ACC112 (cell line): ENCODE measurements around the gene KCNIP1.
"Not testable (repeated sequence)": the region's sequence is repeated elsewhere in the genome, so short reads cannot be mapped to it uniquely, and the experiment has no call there.

Source experiments
- H2AFZ ChIP-seq: fragments of 200-600 bp; sonication (generic); one replicate; pipeline ENCODE4 v1.6.0; 2017; ENCODE audit warnings: antibody characterized with exemption, low read length; ENCODE audit not compliant: unreplicated experiment
- H3K27ac ChIP-seq: fragments of 200-600 bp; sonication (generic); 2 replicates; pipeline ENCODE4 v1.5.1; 2014; ENCODE audit warnings: low read depth, mild to moderate bottlenecking, antibody characterized with exemption, low read length, moderate library complexity
- H3K27me3 ChIP-seq: fragments of 200-600 bp; sonication (generic); 2 replicates; pipeline ENCODE4 v1.6.1; 2014; ENCODE audit warnings: mild to moderate bottlenecking, antibody characterized with exemption, low read length, moderate library complexity, mixed read lengths; ENCODE audit not compliant: insufficient read depth
- H3K36me3 ChIP-seq: fragments of 200-600 bp; sonication (generic); 2 replicates; pipeline ENCODE4 v1.6.1; 2016; ENCODE audit warnings: mild to moderate bottlenecking, antibody characterized with exemption, low read length, moderate library complexity, mixed read lengths; ENCODE audit not compliant: insufficient read depth
- H3K4me1 ChIP-seq: fragments of 200-600 bp; sonication (generic); one replicate; pipeline ENCODE4 v1.6.1; 2016; ENCODE audit warnings: low read length, mixed read lengths; ENCODE audit not compliant: insufficient read depth, unreplicated experiment, control insufficient read depth
- H3K4me3 ChIP-seq: fragments of 200-600 bp; sonication (generic); 2 replicates; pipeline ENCODE4 v1.5.1; 2014; ENCODE audit warnings: mild to moderate bottlenecking, low read depth, low read length
- H3K79me2 ChIP-seq: fragments of 200-600 bp; sonication (generic); one replicate; pipeline ENCODE4 v1.6.0; 2016; ENCODE audit warnings: low read length; ENCODE audit not compliant: control insufficient read depth, unreplicated experiment, insufficient read depth

The KCNIP1 gene

GRCh38 chr5:170757669-170758068 lies 253.8 kb downstream of the KCNIP1 start:
- Histone ChIP-seq H3K4me3 (no peak overlapping the region), H3K4me1 (no peaks in the 10 kb centered on the region), H3K36me3 (no peaks in the 10 kb centered on the region), H2AFZ (no peak overlapping the region), H3K79me2 (no peaks in the 10 kb centered on the region), H3K27ac (no peak overlapping the region), H3K27me3 (0 out of 2 replicates have a peak, but pooled peaks cover 1% of the 10 kb centered on the region)

- no peaks in the 10 kb centered on the region for H3K79me2 ChIP-seq
- H3K4me1 ChIP-seq, result no peaks in the 10 kb centered on the region
- no peak overlapping the region for H3K27ac ChIP-seq
- H3K27me3 ChIP-seq, result no peaks in the 10 kb centered on the region
- H2AFZ ChIP-seq, result no peak overlapping the region
- H3K4me3 ChIP-seq, result no peak overlapping the region
- H3K36me3 ChIP-seq, result no peaks in the 10 kb centered on the region
These were observed 254.7 kb downstream of the KCNIP1 start for GRCh38 chr5:170758481-170758880.

- no peaks in the 10 kb centered on the region for H3K27me3 ChIP-seq
- no peaks in the 10 kb centered on the region for H3K36me3 ChIP-seq
- H2AFZ ChIP-seq, result no peak overlapping the region
- no peak overlapping the region for H3K4me3 ChIP-seq
- no peaks in the 10 kb centered on the region for H3K79me2 ChIP-seq
- H3K4me1 ChIP-seq, result no peaks in the 10 kb centered on the region
- H3K27ac ChIP-seq, result no peak overlapping the region
These were observed 256.3 kb downstream of the KCNIP1 start for GRCh38 chr5:170760113-170760512.

- Histone ChIP-seq H3K27me3 (no peaks in the 10 kb centered on the region), H3K4me1 (no peaks in the 10 kb centered on the region), H3K27ac (no peak overlapping the region), H3K4me3 (no peak overlapping the region), H2AFZ (no peak overlapping the region), H3K36me3 (no peaks in the 10 kb centered on the region), H3K79me2 (no peaks in the 10 kb centered on the region)
These were observed 257.4 kb downstream of the KCNIP1 start for GRCh38 chr5:170761048-170761707.

- Histone ChIP-seq H3K27me3 (no peaks in the 10 kb centered on the region), H3K4me1 (no peaks in the 10 kb centered on the region), H3K27ac (no peak overlapping the region), H3K36me3 (no peaks in the 10 kb centered on the region), H2AFZ (no peak overlapping the region), H3K4me3 (no peak overlapping the region), H3K79me2 (no peaks in the 10 kb centered on the region)
These were observed 257.9 kb downstream of the KCNIP1 start for GRCh38 chr5:170761708-170762066.

GRCh38 chr5:170762298-170762697 lies 258.5 kb downstream of the KCNIP1 start:
- H3K27ac ChIP-seq, H3K79me2 ChIP-seq, H3K27me3 ChIP-seq, H3K4me3 ChIP-seq, H2AFZ ChIP-seq, H3K36me3 ChIP-seq, H3K4me1 ChIP-seq: not testable (repeated sequence)

- H3K4me1 ChIP-seq, H3K79me2 ChIP-seq, H3K4me3 ChIP-seq, H3K27ac ChIP-seq, H3K36me3 ChIP-seq, H2AFZ ChIP-seq: not testable (repeated sequence)
- H3K27me3 ChIP-seq, result peaks cover 22% of the 10 kb centered on the region
These were observed 262.0 kb downstream of the KCNIP1 start for GRCh38 chr5:170765868-170766267.

- Histone ChIP-seq H3K36me3 (no peaks in the 10 kb centered on the region), H3K27me3 (peaks cover 26% of the 10 kb centered on the region), H3K27ac (no peak overlapping the region), H2AFZ (no peak overlapping the region), H3K79me2 (no peaks in the 10 kb centered on the region), H3K4me1 (no peaks in the 10 kb centered on the region), H3K4me3 (no peak overlapping the region)
These were observed 265.4 kb downstream of the KCNIP1 start for GRCh38 chr5:170769246-170769645.

- H3K4me3 ChIP-seq, result no peak overlapping the region
- no peaks in the 10 kb centered on the region for H3K36me3 ChIP-seq
- H3K4me1 ChIP-seq, result no peaks in the 10 kb centered on the region
- no peaks in the 10 kb centered on the region for H3K79me2 ChIP-seq
- H2AFZ ChIP-seq, result no peak overlapping the region
- H3K27me3 ChIP-seq, result peaks cover 26% of the 10 kb centered on the region
- H3K27ac ChIP-seq, result no peak overlapping the region
These were observed 266.1 kb downstream of the KCNIP1 start for GRCh38 chr5:170769898-170770416.

- no peaks in the 10 kb centered on the region for H3K79me2 ChIP-seq
- H3K27ac ChIP-seq, result no peak overlapping the region
- peaks cover 26% of the 10 kb centered on the region for H3K27me3 ChIP-seq
- no peaks in the 10 kb centered on the region for H3K36me3 ChIP-seq
- no peak overlapping the region for H3K4me3 ChIP-seq
- H3K4me1 ChIP-seq, result no peaks in the 10 kb centered on the region
- H2AFZ ChIP-seq, result no peak overlapping the region
These were observed 267.7 kb downstream of the KCNIP1 start for GRCh38 chr5:170771496-170771895.
